Glutamatergic neuron (in vitro differentiated cells): ENCODE results near the gene IL17RD. TPM values are rescaled to one million over a fixed set of nuclear protein-coding genes. Genes with fewer than 3 reads are reported as not detected.

ENCODE experiments used
- DNase-seq: peaks from one replicate; pipeline ENCODE4 v3.0.0; 2022
- H3K27ac Mint-ChIP-seq: one replicate; pipeline ENCODE4 v1.8.0; 2020; ENCODE audit warnings: mild to moderate bottlenecking, mixed read lengths, inconsistent platforms; ENCODE audit not compliant: unreplicated experiment
- H3K27me3 Mint-ChIP-seq: one replicate; pipeline ENCODE4 v1.8.0; 2020; ENCODE audit warnings: mild to moderate bottlenecking, moderate library complexity, mixed read lengths, inconsistent platforms; ENCODE audit not compliant: unreplicated experiment
- H3K36me3 Mint-ChIP-seq: one replicate; pipeline ENCODE4 v1.8.0; 2020; ENCODE audit warnings: mild to moderate bottlenecking, mixed read lengths, inconsistent platforms; ENCODE audit not compliant: unreplicated experiment
- H3K4me1 Mint-ChIP-seq: one replicate; pipeline ENCODE4 v1.8.0; 2020; ENCODE audit warnings: mild to moderate bottlenecking, low read depth, mixed read lengths, inconsistent platforms; ENCODE audit not compliant: unreplicated experiment
- H3K4me3 Mint-ChIP-seq: one replicate; pipeline ENCODE4 v1.8.0; 2020; ENCODE audit warnings: mild to moderate bottlenecking, mixed read lengths, inconsistent platforms; ENCODE audit not compliant: unreplicated experiment
- H3K9me3 Mint-ChIP-seq: one replicate; pipeline ENCODE4 v1.8.0; 2020; ENCODE audit warnings: mild to moderate bottlenecking, moderate library complexity, mixed read lengths, inconsistent platforms; ENCODE audit not compliant: unreplicated experiment
- total RNA-seq: library from RNA; stranded (reverse); fragmentation: NEBNext Ultra II Directional; extraction: Animal tissue kit (Norgen Biotek cat#: 25700); gene quantifications from one replicate; pipeline ENCODE4 v1.2.1, GENCODE V29; 2021; ENCODE audit not compliant: unreplicated experiment
- TF ChIP-seq, protein P1 (sequence below): fragments of 200-600 bp; sonication (generic); IDR thresholded peaks from one replicate; pipeline ENCODE4 v1.5.0; 2021; ENCODE audit not compliant: partially characterized antibody, unreplicated experiment

Gene IL17RD
- total RNA-seq, 1 donor from 2014 or later, result 31.1 TPM

DNA sequence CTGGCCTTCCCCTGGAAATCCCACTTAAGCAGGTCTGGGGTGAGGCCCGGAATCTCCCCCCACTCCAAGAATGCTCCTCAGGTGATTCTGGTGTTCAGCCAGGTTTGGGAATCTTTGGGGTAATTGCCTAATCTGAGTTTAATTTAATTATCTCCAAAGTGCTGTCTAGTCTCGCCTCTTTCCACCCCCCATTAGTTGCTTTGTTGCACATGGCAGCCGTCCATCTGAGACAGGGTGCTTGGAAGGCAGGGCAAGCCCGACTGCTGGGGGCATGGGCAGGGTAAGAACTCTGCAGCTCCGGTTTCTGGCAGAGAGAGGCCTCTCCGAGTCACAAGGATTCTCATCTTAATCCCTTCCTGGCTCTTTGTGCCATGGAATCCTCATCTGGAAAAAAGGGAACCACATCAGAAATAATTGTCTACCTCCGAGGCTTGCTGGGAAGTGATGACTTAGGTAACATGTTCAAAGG lies 15.0 kb downstream of the IL17RD start:
- TF ChIP-seq, protein P1, sequence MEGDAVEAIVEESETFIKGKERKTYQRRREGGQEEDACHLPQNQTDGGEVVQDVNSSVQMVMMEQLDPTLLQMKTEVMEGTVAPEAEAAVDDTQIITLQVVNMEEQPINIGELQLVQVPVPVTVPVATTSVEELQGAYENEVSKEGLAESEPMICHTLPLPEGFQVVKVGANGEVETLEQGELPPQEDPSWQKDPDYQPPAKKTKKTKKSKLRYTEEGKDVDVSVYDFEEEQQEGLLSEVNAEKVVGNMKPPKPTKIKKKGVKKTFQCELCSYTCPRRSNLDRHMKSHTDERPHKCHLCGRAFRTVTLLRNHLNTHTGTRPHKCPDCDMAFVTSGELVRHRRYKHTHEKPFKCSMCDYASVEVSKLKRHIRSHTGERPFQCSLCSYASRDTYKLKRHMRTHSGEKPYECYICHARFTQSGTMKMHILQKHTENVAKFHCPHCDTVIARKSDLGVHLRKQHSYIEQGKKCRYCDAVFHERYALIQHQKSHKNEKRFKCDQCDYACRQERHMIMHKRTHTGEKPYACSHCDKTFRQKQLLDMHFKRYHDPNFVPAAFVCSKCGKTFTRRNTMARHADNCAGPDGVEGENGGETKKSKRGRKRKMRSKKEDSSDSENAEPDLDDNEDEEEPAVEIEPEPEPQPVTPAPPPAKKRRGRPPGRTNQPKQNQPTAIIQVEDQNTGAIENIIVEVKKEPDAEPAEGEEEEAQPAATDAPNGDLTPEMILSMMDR, result no peak
- DNase-seq, result no peak
- Mint-ChIP-seq H3K36me3 (no peaks in the 10 kb centered on the region), H3K9me3 (no peaks in the 10 kb centered on the region), H3K27ac (no peak overlapping the region), H3K27me3 (no peaks in the 10 kb centered on the region), H3K4me3 (no peak overlapping the region), H3K4me1 (peaks cover 17% of the 10 kb centered on the region)

DNA sequence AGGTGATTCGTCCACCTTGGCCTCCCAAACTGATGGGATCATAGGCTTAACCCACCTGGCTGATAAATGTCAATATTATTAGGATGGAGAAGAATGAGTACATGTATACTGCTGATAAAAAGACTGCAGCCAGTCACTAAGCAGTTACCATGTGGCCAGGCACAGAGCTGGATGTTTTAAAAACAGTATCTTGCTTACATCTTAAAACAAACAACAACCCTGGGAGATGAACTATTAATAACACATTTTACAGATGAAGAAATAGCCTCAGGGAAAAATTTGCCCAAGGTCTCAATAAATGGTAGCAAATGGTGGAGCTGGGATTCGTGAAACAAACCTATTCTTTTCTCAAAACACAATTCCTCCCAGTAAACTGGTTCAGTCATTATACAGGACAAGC lies 18.1 kb downstream of the IL17RD start:
- peaks cover 10% of the 10 kb centered on the region for H3K4me1 Mint-ChIP-seq
- TF ChIP-seq, protein P1, result no peak
- H3K36me3 Mint-ChIP-seq, result no peaks in the 10 kb centered on the region
- no peak overlapping the region for H3K27ac Mint-ChIP-seq
- H3K4me3 Mint-ChIP-seq, result no peak overlapping the region
- no peak for DNase-seq
- H3K27me3 Mint-ChIP-seq, result no peaks in the 10 kb centered on the region
- no peaks in the 10 kb centered on the region for H3K9me3 Mint-ChIP-seq

DNA sequence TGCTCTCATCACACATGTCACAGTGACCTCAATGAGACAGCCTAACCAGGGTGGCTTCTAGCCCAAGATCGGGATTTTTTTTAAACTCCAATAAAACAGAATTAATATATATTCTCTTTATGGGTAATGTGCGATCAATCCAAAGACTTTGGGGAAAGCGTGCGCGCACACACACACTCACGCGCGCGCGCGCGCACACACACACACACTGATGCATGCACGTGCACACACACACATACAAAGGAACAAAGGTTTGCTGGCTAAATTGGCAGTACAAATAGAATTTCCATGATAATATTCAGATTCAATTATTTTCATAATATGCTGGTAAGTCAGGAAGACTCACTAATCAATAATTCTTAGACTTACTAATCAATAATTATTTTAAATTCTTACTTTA lies 19.3 kb downstream of the IL17RD start:
- no peak for DNase-seq
- TF ChIP-seq, protein P1, result no peak
- no peak overlapping the region for H3K27ac Mint-ChIP-seq
- H3K4me3 Mint-ChIP-seq, result no peak overlapping the region
- no peaks in the 10 kb centered on the region for H3K9me3 Mint-ChIP-seq
- H3K27me3 Mint-ChIP-seq, result no peaks in the 10 kb centered on the region
- H3K4me1 Mint-ChIP-seq, result peaks cover 4% of the 10 kb centered on the region
- no peaks in the 10 kb centered on the region for H3K36me3 Mint-ChIP-seq

DNA sequence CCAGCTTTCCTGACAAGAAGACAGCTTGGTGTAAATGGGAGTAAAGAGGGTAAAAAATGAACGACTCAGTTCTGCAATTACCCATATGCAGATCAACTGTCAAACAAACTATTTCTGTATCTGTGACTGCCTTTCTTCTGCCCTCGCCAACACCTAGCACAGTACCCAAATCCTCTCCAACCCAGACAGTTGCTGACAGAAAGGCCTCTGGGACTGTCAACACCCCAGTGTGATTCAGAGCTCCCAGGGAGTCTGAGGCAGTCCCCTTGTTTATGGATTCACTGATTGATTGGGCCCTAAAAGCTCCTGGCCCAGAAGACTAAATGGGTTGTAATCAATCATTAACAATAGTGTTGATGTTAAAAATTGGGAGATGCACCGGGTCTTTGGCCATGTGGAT lies 20.2 kb downstream of the IL17RD start:
- Mint-ChIP-seq H3K4me1 (peaks cover 3% of the 10 kb centered on the region), H3K27ac (no peak overlapping the region), H3K27me3 (no peaks in the 10 kb centered on the region), H3K4me3 (no peak overlapping the region), H3K9me3 (no peaks in the 10 kb centered on the region), H3K36me3 (no peaks in the 10 kb centered on the region)
- no peak for DNase-seq
- TF ChIP-seq, protein P1, result no peak

DNA sequence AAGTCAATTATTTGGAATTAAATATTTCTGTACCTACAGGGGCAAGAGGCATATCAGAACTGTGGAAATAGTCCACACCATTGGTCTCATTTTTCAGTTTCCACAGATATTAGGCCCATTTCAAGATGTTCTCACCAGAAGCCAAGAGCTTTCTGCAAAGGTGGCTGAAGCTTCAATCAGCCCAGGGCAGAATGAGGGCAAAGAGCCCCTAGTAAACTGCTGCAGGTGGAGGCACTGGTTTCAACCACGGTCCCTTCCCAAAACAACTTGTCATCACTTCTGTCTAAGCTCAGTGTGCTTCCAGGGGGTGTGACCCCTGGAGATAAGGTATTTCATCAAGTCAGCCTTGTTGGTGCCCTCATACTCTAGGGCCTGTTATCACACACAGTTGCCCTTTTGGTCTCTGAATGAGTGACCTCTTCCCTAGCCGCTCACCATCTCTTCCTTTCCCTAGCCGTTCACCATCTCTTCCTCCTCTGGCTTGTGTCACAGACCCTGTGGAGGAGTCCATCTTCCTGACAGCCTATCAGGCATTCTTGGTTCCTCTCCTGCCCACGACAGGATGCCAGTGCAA lies 21.2 kb downstream of the IL17RD start:
- TF ChIP-seq, protein P1, result no peak
- Mint-ChIP-seq H3K27ac (no peak overlapping the region), H3K4me1 (peaks cover 3% of the 10 kb centered on the region), H3K27me3 (no peaks in the 10 kb centered on the region), H3K4me3 (no peak overlapping the region), H3K36me3 (no peaks in the 10 kb centered on the region), H3K9me3 (no peaks in the 10 kb centered on the region)
- DNase-seq, result no peak
